Activated gamma-delta T cell treated with anti-CD3 and anti-CD28 coated beads, Interleukin-2, amount 50 U/mL, for 16 hours (primary cell): ENCODE results near the gene CFAP141.
"Not testable (repeated sequence)": the region's sequence is repeated elsewhere in the genome, so short reads cannot be mapped to it uniquely, and the experiment has no call there.

Source experiments
- DNase-seq: peaks from one replicate; pipeline ENCODE4 v3.0.0-alpha.2; 2020; ENCODE audit warnings: low read depth

The CFAP141 gene

GRCh38 chr1:154206196-154206595 lies at the start of gene CFAP141:
Gene CFAP141 (minus strand): TSS chr1:154206333. CDS start chr1:154206307, 26 bp downstream.
- DNase-seq: no peak

GRCh38 chr1:154253671-154254070 lies 47.5 kb upstream of the CFAP141 start:
- no peak for DNase-seq

GRCh38 chr1:154241703-154242351 lies 35.7 kb upstream of the CFAP141 start:
- no peak for DNase-seq

GRCh38 chr1:154240294-154240833 lies 34.2 kb upstream of the CFAP141 start:
- DNase-seq: no peak

- no peak for DNase-seq
Measured at GRCh38 chr1:154239491-154239890, 33.4 kb upstream of the CFAP141 start.

- DNase-seq: no peak
Measured at GRCh38 chr1:154237880-154238506, 31.9 kb upstream of the CFAP141 start.

GRCh38 chr1:154237435-154237834 lies 31.3 kb upstream of the CFAP141 start:
- no peak for DNase-seq

GRCh38 chr1:154236855-154237254 lies 30.7 kb upstream of the CFAP141 start:
- no peak for DNase-seq

GRCh38 chr1:154233127-154233526 lies 27.0 kb upstream of the CFAP141 start:
- DNase-seq: not testable (repeated sequence)

- not testable (repeated sequence) for DNase-seq
Measured at GRCh38 chr1:154231112-154231511, 25.0 kb upstream of the CFAP141 start.

- no peak for DNase-seq
Measured at GRCh38 chr1:154225370-154225769, 19.2 kb upstream of the CFAP141 start.

- DNase-seq: no peak
Measured at GRCh38 chr1:154223621-154224020, 17.5 kb upstream of the CFAP141 start.

GRCh38 chr1:154222918-154223317 lies 16.8 kb upstream of the CFAP141 start:
- DNase-seq: no peak

GRCh38 chr1:154222518-154222917 lies 16.4 kb upstream of the CFAP141 start:
- no peak for DNase-seq

GRCh38 chr1:154221278-154222001 lies 15.3 kb upstream of the CFAP141 start:
- peak; percentile 52 for DNase-seq

- no peak for DNase-seq
Measured at GRCh38 chr1:154220970-154221277, 14.8 kb upstream of the CFAP141 start.

- peak; percentile 99 for DNase-seq
Measured at GRCh38 chr1:154220071-154220969, 14.2 kb upstream of the CFAP141 start, which contains the start of gene UBAP2L. Gene UBAP2L (plus strand): TSS chr1:154220955. CDS start chr1:154225124, 4,169 bp downstream.

GRCh38 chr1:154219541-154219940 lies 13.4 kb upstream of the CFAP141 start:
- DNase-seq: no peak

- DNase-seq: no peak
Measured at GRCh38 chr1:154218545-154218944, 12.4 kb upstream of the CFAP141 start.

- DNase-seq: no peak
Measured at GRCh38 chr1:154213274-154213673, 7.1 kb upstream of the CFAP141 start.

- DNase-seq: no peak
Measured at GRCh38 chr1:154212083-154212482, 6.0 kb upstream of the CFAP141 start.
